Panc1 (cell line): ENCODE data around the gene CBY1. TPM values are rescaled to one million over a fixed set of nuclear protein-coding genes. Genes with fewer than 3 reads are reported as not detected.

Source experiments
- ATAC-seq: fragments of 200-7000 bp; cut with Tn5 transposase; 2 replicates; pipeline ENCODE4 v1.9.1; 2020; ENCODE audit warnings: mild to moderate bottlenecking, moderate library complexity
- BruUV-seq: library from RNA; stranded (reverse); fragments of 400-500 nt; replicated peaks from 2 replicates; lab custom pipeline; 2021; lab: Mats Ljungman, UMichigan
- CTCF ChIA-PET: fragments of 300-600 bp; sonication (Branson Sonifier 250); formaldehyde crosslinking; loops from one replicate; lab custom pipeline; 2022; ENCODE audit warnings: antibody characterized with exemption; lab: Charles Lee
- POLR2A ChIA-PET: fragments of 300-600 bp; sonication (Branson Sonifier 250); formaldehyde crosslinking; loops from one replicate; lab custom pipeline; 2022; ENCODE audit warnings: antibody characterized with exemption; lab: Charles Lee
- DNase-seq: peaks from one replicate; pipeline ENCODE4 v3.0.0-alpha.2; 2010; ENCODE audit warnings: low read depth, low spot score
- H3K27ac ChIP-seq: 2 replicates; pipeline ENCODE4 v1.5.1; 2011; ENCODE audit warnings: mild to moderate bottlenecking, low read length, inconsistent platforms
- H3K27me3 ChIP-seq: fragments of 200-500 bp; sonication (Bioruptor generic); 2 replicates; pipeline ENCODE4 v1.6.0; 2014; ENCODE audit warnings: low read length, inconsistent platforms; ENCODE audit not compliant: control insufficient read depth, insufficient read depth
- H3K36me3 ChIP-seq: fragments of 200-500 bp; sonication (Bioruptor generic); 2 replicates; pipeline ENCODE4 v1.5.1; 2014; ENCODE audit warnings: inconsistent platforms, mild to moderate bottlenecking, low read length, moderate library complexity; ENCODE audit not compliant: control insufficient read depth, insufficient read depth
- H3K4me1 ChIP-seq: 2 replicates; pipeline ENCODE4 v1.5.1; 2011; ENCODE audit warnings: inconsistent platforms, mild to moderate bottlenecking, low read length, moderate library complexity; ENCODE audit not compliant: control insufficient read depth, insufficient read depth
- H3K4me3 ChIP-seq, 2 experiments: 2 replicates each; pipeline ENCODE4 v1.5.1; 2011 to 2012; ENCODE audit warnings: low read depth in 2 of 2, low read length in 2 of 2, mild to moderate bottlenecking in 2 of 2, inconsistent platforms in 1 of 2, moderate library complexity in 1 of 2
- H3K9me3 ChIP-seq: fragments of 200-500 bp; sonication (Bioruptor generic); 2 replicates; pipeline ENCODE4 v1.5.1; 2014; ENCODE audit warnings: low read depth, mild to moderate bottlenecking, inconsistent platforms, low read length, moderate library complexity; ENCODE audit not compliant: control insufficient read depth, insufficient read depth
- CTCF ChIP-seq: fragments of 450-650 bp; IDR thresholded peaks from 2 replicates; pipeline ENCODE4 v1.5.1; 2017; ENCODE audit warnings: mild to moderate bottlenecking
- POLR2AphosphoS5 ChIP-seq: IDR thresholded peaks from 2 replicates; pipeline ENCODE4 v1.6.1; 2012; ENCODE audit warnings: mild to moderate bottlenecking, low read depth, low read length, moderate library complexity
- REST ChIP-seq, 2 experiments: IDR thresholded peaks; 2 replicates each; pipeline ENCODE4 v1.6.1; 2011 to 2012; ENCODE audit warnings: low read depth in 2 of 2, control low read depth in 1 of 2, low read length in 1 of 2, mild to moderate bottlenecking in 1 of 2, moderate library complexity in 1 of 2; ENCODE audit not compliant: insufficient read depth in 1 of 2
- SIN3A ChIP-seq: IDR thresholded peaks from 2 replicates; pipeline ENCODE4 v1.6.1; 2012; ENCODE audit warnings: low read depth, mild to moderate bottlenecking, low read length, moderate library complexity, borderline replicate concordance; ENCODE audit not compliant: insufficient read depth
- TCF7L2 ChIP-seq: IDR thresholded peaks from 2 replicates; pipeline ENCODE4 v1.6.1; 2011; ENCODE audit warnings: mild to moderate bottlenecking, low read depth, low read length, inconsistent platforms
- in situ Hi-C: cut with HindIII; loops from 2 replicates; pipeline ENCODE4 v1.10.0; 2016; ENCODE audit warnings: low sequenced_read_pairs, low pct_unique_long_range_greater_than_20kb
- intact Hi-C: fragments of 100-400 bp; cut with micrococcal nuclease; formaldehyde crosslinking; loops from one replicate; pipeline ENCODE4 v1.10.0; 2022; ENCODE audit not compliant: unreplicated experiment
- total RNA-seq: library from RNA; stranded (reverse); gene quantifications from one replicate; pipeline ENCODE4 v1.2.1, GENCODE V29; 2021; ENCODE audit not compliant: unreplicated experiment

The CBY1 gene
- total RNA-seq, 1 experiment from 2014 or later: 20.4 TPM

- H3K9me3 ChIP-seq: no peaks in the 10 kb centered on the region
- H3K4me1 ChIP-seq: peaks cover 19% of the 10 kb centered on the region
- ATAC-seq (no peak), DNase-seq (no peak)
- no TSS peak for BruUV-seq
- no peaks in the 10 kb centered on the region for H3K27me3 ChIP-seq
- H3K36me3 ChIP-seq: no peaks in the 10 kb centered on the region; the same call in 1 of the 2 replicates
- H3K27ac ChIP-seq: peak overlapping the region; percentile 46
- ChIA-PET CTCF (no interaction called here), POLR2A (interaction anchor here (1.0 kb wide), 1 partner anchor 16 kb away, joined by 3 read pairs; the partner anchor contains the start of gene TOMM22)
- TF ChIP-seq SIN3A: no peak
- no peak for TF ChIP-seq POLR2AphosphoS5
- TF ChIP-seq CTCF: no peak
- TF ChIP-seq REST (IDR thresholded peaks at IDR 0.05; ENCODE audit: insufficient read depth in 1 of 2, low read depth in 2 of 2, low read length in 1 of 2): no peak
- TF ChIP-seq TCF7L2: no peak
- intact Hi-C loops: no loop called here
- H3K4me3 ChIP-seq: peak overlapping the region; percentile 69 to 75
- in situ Hi-C loops: no loop called here
Observed at GRCh38 chr22:38697425-38698089, 41.1 kb downstream of the CBY1 start.

- POLR2A ChIA-PET: interaction anchor here (0.9 to 1.0 kb wide), 2 partner anchors 17 to 40 kb away, joined by 3 read pairs; partner anchors contain the start of gene TOMM22
- intact Hi-C loops: no loop called here
Observed at GRCh38 chr22:38698407-38699094, 42.1 kb downstream of the CBY1 start.

More at GRCh38 chr22:38698407-38699094, 42.1 kb downstream of the CBY1 start:
- in situ Hi-C loops: no loop called here
- H3K36me3 ChIP-seq: no peaks in the 10 kb centered on the region; the same call in 1 of the 2 replicates
- CTCF ChIA-PET: no interaction called here
- no TSS peak for BruUV-seq
- peak overlapping the region; percentile 69 to 75 for H3K4me3 ChIP-seq
- TF ChIP-seq CTCF (no peak), TCF7L2 (no peak), SIN3A (no peak), REST (IDR thresholded peaks at IDR 0.05; ENCODE audit: insufficient read depth in 1 of 2, low read depth in 2 of 2, low read length in 1 of 2) (no peak), POLR2AphosphoS5 (no peak)
- H3K4me1 ChIP-seq: peaks cover 19% of the 10 kb centered on the region
- no peak for DNase-seq
- H3K9me3 ChIP-seq: no peaks in the 10 kb centered on the region
- no peaks in the 10 kb centered on the region for H3K27me3 ChIP-seq
- no peak for ATAC-seq
- peak overlapping the region; percentile 90 for H3K27ac ChIP-seq
